Endothelial cell of umbilical vein (primary cell): ENCODE results near the gene NDFIP1. TPM values are rescaled to one million over a fixed set of nuclear protein-coding genes. Genes with fewer than 3 reads are reported as not detected.

Experiments used
- BruUV-seq: library from RNA; stranded (reverse); fragments of 400-500 nt; replicated peaks from 2 replicates; lab custom pipeline; 2021; lab: Mats Ljungman, UMichigan
- CTCF ChIA-PET: fragments of 300-600, 350-600 bp; sonication (Branson Sonifier 250); formaldehyde crosslinking; loops from one replicate; lab custom pipeline; 2021; ENCODE audit warnings: antibody characterized with exemption, inconsistent platforms; lab: Charles Lee
- POLR2A ChIA-PET: fragments of 300-600, 350-600 bp; sonication (Branson Sonifier 250); formaldehyde crosslinking; loops from one replicate; lab custom pipeline; 2021; ENCODE audit warnings: antibody characterized with exemption, inconsistent platforms; lab: Charles Lee
- DNase-seq: peaks from one replicate; pipeline ENCODE4 v3.0.0-alpha.2; 2011; ENCODE audit warnings: low read depth, low spot score
- FAIRE-seq: peaks from 2 replicates; lab custom pipeline; 2011; peaks lifted over from hg19 to GRCh38; lab: Jason Lieb, UNC
- H2AFZ ChIP-seq: 2 replicates; pipeline ENCODE4 v1.6.0; 2012; ENCODE audit warnings: low read depth, low read length, control low read depth, inconsistent platforms
- H3K27ac ChIP-seq: 2 replicates; pipeline ENCODE4 v1.5.1; 2011; ENCODE audit warnings: low read depth, mild to moderate bottlenecking, control low read depth, low read length, moderate library complexity; ENCODE audit not compliant: insufficient read depth
- H3K27me3 ChIP-seq, 2 experiments: 2 replicates each; pipeline versions ENCODE4 v1.6.0 to v1.6.1; 2011; ENCODE audit warnings: low read length in 2 of 2, mixed read lengths in 1 of 2; ENCODE audit not compliant: control insufficient read depth in 2 of 2, insufficient read depth in 2 of 2
- H3K36me3 ChIP-seq, 2 experiments: 2 replicates in 1 of 2; 3 replicates in 1 of 2; pipeline ENCODE4 v1.5.1; 2011; ENCODE audit warnings: low read length in 2 of 2, mild to moderate bottlenecking in 1 of 2, moderate library complexity in 1 of 2; ENCODE audit not compliant: control insufficient read depth in 2 of 2, insufficient read depth in 2 of 2; ENCODE audit errors: extremely low read depth in 1 of 2
- H3K4me1 ChIP-seq: 3 replicates; pipeline ENCODE4 v1.5.1; 2011; ENCODE audit warnings: mild to moderate bottlenecking, low read length; ENCODE audit not compliant: control insufficient read depth, insufficient read depth; ENCODE audit errors: extremely low read depth
- H3K4me2 ChIP-seq: 2 replicates; pipeline ENCODE4 v1.6.1; 2011; ENCODE audit warnings: low read length, control low read depth, mixed read lengths; ENCODE audit not compliant: insufficient read depth
- H3K4me3 ChIP-seq, 3 experiments: fragments of 200-600 bp in 1 of 3; sonication (generic), shearing (Covaris generic) in 1 of 3; replicated peaks in 1 of 3; 2 replicates each; pipeline ENCODE4 v1.5.1; 2011 to 2016; ENCODE audit warnings: control low read depth in 3 of 3, low read length in 3 of 3, mild to moderate bottlenecking in 2 of 3, inconsistent platforms in 1 of 3, low read depth in 1 of 3, moderate library complexity in 1 of 3; ENCODE audit not compliant: insufficient read depth in 1 of 3
- H3K79me2 ChIP-seq: 2 replicates; pipeline ENCODE4 v1.6.0; 2012; ENCODE audit warnings: low read length, inconsistent platforms; ENCODE audit not compliant: control insufficient read depth, insufficient read depth
- H3K9ac ChIP-seq: replicated peaks from 2 replicates; pipeline ENCODE3; 2011; ENCODE audit warnings: low read length, control low read depth; ENCODE audit not compliant: insufficient read depth; ENCODE audit errors: extremely low read depth
- H3K9me1 ChIP-seq: replicated peaks from 3 replicates; pipeline ENCODE4 v1.6.0; 2011; ENCODE audit warnings: mild to moderate bottlenecking, low read length; ENCODE audit not compliant: control insufficient read depth, insufficient read depth; ENCODE audit errors: extremely low read depth
- H3K9me3 ChIP-seq: replicated peaks from 2 replicates; pipeline ENCODE4 v1.5.1; 2012; ENCODE audit warnings: low read length, inconsistent platforms; ENCODE audit not compliant: control insufficient read depth, insufficient read depth
- H4K20me1 ChIP-seq: replicated peaks from 2 replicates; pipeline ENCODE3; 2011; ENCODE audit warnings: mild to moderate bottlenecking, low read length; ENCODE audit not compliant: control insufficient read depth, insufficient read depth; ENCODE audit errors: extremely low read depth
- CTCF ChIP-seq, 2 donors: IDR thresholded peaks; 1 replicate in 1 of 2; 2 replicates in 1 of 2; pipeline ENCODE4 v1.5.1; 2011; ENCODE audit warnings: low read length in 2 of 2, mild to moderate bottlenecking in 2 of 2, moderate library complexity in 2 of 2, control low read depth in 1 of 2, inconsistent platforms in 1 of 2, low read depth in 1 of 2; ENCODE audit not compliant: insufficient read depth in 1 of 2; ENCODE audit errors: extremely low read depth in 1 of 2
- EZH2 ChIP-seq: IDR thresholded peaks from 2 replicates; pipeline ENCODE4 v1.6.1; 2012; ENCODE audit warnings: borderline replicate concordance, low read depth, mild to moderate bottlenecking, moderate library complexity, low read length, inconsistent platforms; ENCODE audit not compliant: severe bottlenecking
- FOS ChIP-seq: IDR thresholded peaks from 2 replicates; pipeline ENCODE4 v1.6.1; 2011; ENCODE audit warnings: mild to moderate bottlenecking, low read length, moderate library complexity, borderline replicate concordance; ENCODE audit not compliant: insufficient read depth
- GATA2 ChIP-seq: IDR thresholded peaks from 2 replicates; pipeline ENCODE4 v1.7.0; 2011; ENCODE audit warnings: low read depth, mild to moderate bottlenecking, moderate library complexity, mixed read lengths, low read length; ENCODE audit not compliant: insufficient read length, insufficient read depth
- JUN ChIP-seq: IDR thresholded peaks from 2 replicates; pipeline ENCODE4 v1.6.1; 2011; ENCODE audit warnings: borderline replicate concordance, low read depth; ENCODE audit not compliant: insufficient read length, insufficient read depth
- MYC ChIP-seq: IDR thresholded peaks from one replicate; pipeline ENCODE4 v1.6.1; 2011; ENCODE audit warnings: mild to moderate bottlenecking, low read depth, low read length
- POLR2AphosphoS5 ChIP-seq: IDR thresholded peaks from 2 replicates; pipeline ENCODE4 v1.6.1; 2012; ENCODE audit warnings: low read depth, mild to moderate bottlenecking, control low read depth, low read length, moderate library complexity; ENCODE audit not compliant: insufficient read depth
- dilution Hi-C: fragments of 300-500 bp; cut with MboI; formaldehyde crosslinking; loops from one replicate; pipeline ENCODE4 v1.15.0; 2019; ENCODE audit warnings: low sequenced_read_pairs; ENCODE audit not compliant: extremely low pct_ligation_motif_present
- intact Hi-C: fragments of 100-400 bp; cut with micrococcal nuclease; formaldehyde crosslinking; loops from one replicate; pipeline ENCODE4 v1.10.0; 2022
- polyA plus RNA-seq, 4 experiments: library from polyadenylated mRNA; depleted of rRNA in 3 of 4; stranded (reverse) in 3 of 4; unstranded in 1 of 4; fragments of >200 nt; gene quantifications; 2 replicates each; pipeline versions ENCODE4 v1.2.1 to v1.2.3, GENCODE V29; 2011 to 2012; ENCODE audit warnings: missing spikeins in 1 of 4
- total RNA-seq: library from RNA; stranded (reverse); gene quantifications from 2 replicates; pipeline ENCODE4 v1.2.3, GENCODE V29; 2021

NDFIP1 gene
- total and polyA plus RNA-seq, 2 donors (not counting 3 experiments of a cell fraction or from before 2014, with no cell fraction given), result 12.3 to 42.6 TPM

GRCh38 chr5:142082182-142082781, 26.3 kb upstream of the NDFIP1 start:
- no peak overlapping the region for H3K9ac ChIP-seq
- ChIA-PET POLR2A (no interaction called here), CTCF (no interaction called here)
- H3K4me1 ChIP-seq, result no peaks in the 10 kb centered on the region
- H3K27ac ChIP-seq, result no peak overlapping the region
- intact Hi-C loops, result loop anchor here (2.0 kb wide), 1 partner anchor 13 kb away; no protein-coding TSS in a partner anchor
- no peaks in the 10 kb centered on the region for H3K79me2 ChIP-seq
- no peak overlapping the region for H3K4me2 ChIP-seq
- H3K4me3 ChIP-seq, result no peak overlapping the region
- peaks cover 7 to 19% of the 10 kb centered on the region in 2 experiments for H3K27me3 ChIP-seq
- TF ChIP-seq GATA2, result no peak
- TF ChIP-seq FOS, result no peak
- no peak for TF ChIP-seq CTCF (IDR thresholded peaks at IDR 0.05; ENCODE audit: extremely low read depth in 1 of 2, insufficient read depth in 1 of 2, low read depth in 1 of 2, low read length in 2 of 2)
- no peak for TF ChIP-seq POLR2AphosphoS5
- TF ChIP-seq EZH2, result no peak
- TF ChIP-seq MYC, result no peak
- no peak for TF ChIP-seq JUN
- DNase-seq, result no peak
- no peaks in the 10 kb centered on the region for H3K9me1 ChIP-seq
- no peaks in the 10 kb centered on the region for H4K20me1 ChIP-seq
- FAIRE-seq, result no peak
- H2AFZ ChIP-seq, result no peak overlapping the region
- BruUV-seq, result no TSS peak
- H3K9me3 ChIP-seq, result no peaks in the 10 kb centered on the region
- dilution Hi-C loops, result no loop called here
- H3K36me3 ChIP-seq, result no peaks in the 10 kb centered on the region
